ENCODE results near the gene TPRG1.

GRCh38 chr3:189233225-189233858 lies 61.6 kb downstream of the TPRG1 start:
- TF ChIP-seq MTA1 (IDR thresholded peaks at IDR 0.05; ENCODE audit: borderline replicate concordance) (no peak), ZNF274 (IDR thresholded peaks at IDR 0.05; ENCODE audit: borderline replicate concordance, low read depth, low read length) (no peak), JUNB (CRISPR knock-in tag; conservative IDR thresholded peaks at IDR 0.05) (no peak), ZNF780A (CRISPR knock-in tag; IDR thresholded peaks at IDR 0.05) (no peak), KAT2B (IDR thresholded peaks at IDR 0.05; ENCODE audit: low read depth, low read length) (no peak), CTCF (IDR thresholded peaks at IDR 0.05 in 2 of 3, conservative IDR thresholded peaks at IDR 0.05 in 1 of 3; ENCODE audit: insufficient read depth in 2 of 3, low read depth in 1 of 3, low read length in 3 of 3) (peak in 1 of 3 experiments; percentile 18; a peak in 1 of 6 replicates), POLR2A (conservative IDR thresholded peaks at IDR 0.05) (no peak), JUN (IDR thresholded peaks at IDR 0.05; ENCODE audit: borderline replicate concordance, low read depth, low read length) (no peak), JUN (CRISPR knock-in tag; IDR thresholded peaks at IDR 0.05; ENCODE audit: borderline replicate concordance) (no peak), HNRNPK (IDR thresholded peaks at IDR 0.05; ENCODE audit: low read depth, low read length, poor library complexity, severe bottlenecking) (no peak), ZNF316 (IDR thresholded peaks at IDR 0.05) (no peak), CCAR2 (IDR thresholded peaks at IDR 0.05; ENCODE audit: low read depth, low read length) (no peak)

All from K562 (cell line).